HG03575 (cell line): Measurements from ENCODE around the gene CNIH4.
"Not testable (repeated sequence)": the region's sequence is repeated elsewhere in the genome, so short reads cannot be mapped to it uniquely, and the experiment has no call there.

Source experiments
- ATAC-seq: cut with Tn5 transposase; IDR thresholded peaks from one replicate; pipeline ENCODE4 v1.9.1; 2021; ENCODE audit not compliant: unreplicated experiment, insufficient number of reproducible peaks, low FRiP score; ENCODE audit errors: extremely low read depth

The CNIH4 gene

DNA sequence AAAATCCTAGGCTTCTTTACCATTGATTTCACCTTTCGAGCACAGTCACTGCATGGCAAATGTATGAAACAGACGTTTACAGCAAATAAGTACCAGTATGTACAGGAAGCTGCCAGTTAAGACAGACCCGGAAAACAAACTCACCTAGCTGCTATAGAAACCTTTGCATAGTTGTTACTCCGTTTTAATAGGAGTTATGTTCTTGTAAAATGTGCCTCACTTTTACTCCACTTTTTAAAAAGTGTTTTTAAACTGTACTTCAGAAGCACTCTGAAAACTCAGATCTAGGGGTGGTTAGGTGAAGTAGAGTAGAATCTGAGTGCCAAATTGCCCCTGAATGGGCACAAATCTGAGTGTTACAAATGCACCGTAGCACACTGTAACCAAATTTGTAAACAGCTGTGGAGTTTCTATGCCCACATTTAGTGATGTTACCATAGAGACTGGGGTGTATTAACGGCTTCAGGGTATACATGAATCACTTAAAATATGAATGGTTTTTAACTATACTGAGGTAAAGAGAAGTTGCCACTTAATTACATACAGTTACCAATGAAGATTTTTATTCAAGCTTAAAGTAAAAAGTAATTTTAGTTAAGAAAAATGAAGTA is 30.7 kb downstream of the CNIH4 start:
- no peak for ATAC-seq

DNA sequence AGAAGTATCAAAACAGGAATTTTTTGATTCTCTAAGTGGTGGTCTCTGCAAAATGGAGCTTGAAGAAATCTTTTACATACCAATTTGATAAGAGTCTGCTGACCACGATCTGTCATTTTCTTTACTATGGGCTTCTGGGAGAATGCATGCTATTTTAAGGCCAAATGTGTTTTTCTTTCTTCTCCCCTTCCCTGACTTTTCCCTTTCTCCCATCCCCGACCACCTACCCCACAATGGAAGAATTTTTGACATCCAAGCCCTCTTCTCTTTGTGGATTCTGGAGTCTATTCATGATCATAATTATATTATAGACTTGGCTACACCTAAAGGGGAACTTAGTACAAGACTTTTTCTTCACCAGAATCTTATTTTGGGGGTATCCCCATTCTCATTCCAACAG is 31.3 kb downstream of the CNIH4 start:
- no peak for ATAC-seq

DNA sequence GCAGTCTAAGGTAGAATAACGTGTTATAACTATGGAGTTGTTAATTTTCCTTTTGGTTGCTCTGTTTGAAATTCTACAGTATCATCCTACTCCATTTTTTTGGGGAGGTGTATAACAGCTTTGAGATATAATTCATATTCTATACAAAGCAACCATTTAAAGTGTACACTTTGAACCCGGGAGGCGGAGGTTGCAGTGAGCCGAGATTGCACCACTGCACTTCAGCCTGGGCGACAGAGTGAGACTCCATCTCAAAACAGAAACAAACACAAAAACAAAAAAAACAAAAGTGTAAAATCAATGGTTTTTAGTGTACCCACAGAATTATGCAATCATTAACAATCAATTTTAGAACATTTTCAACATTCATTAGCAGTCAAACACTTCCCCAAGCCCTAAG is 33.8 kb downstream of the CNIH4 start:
- ATAC-seq: no peak

DNA sequence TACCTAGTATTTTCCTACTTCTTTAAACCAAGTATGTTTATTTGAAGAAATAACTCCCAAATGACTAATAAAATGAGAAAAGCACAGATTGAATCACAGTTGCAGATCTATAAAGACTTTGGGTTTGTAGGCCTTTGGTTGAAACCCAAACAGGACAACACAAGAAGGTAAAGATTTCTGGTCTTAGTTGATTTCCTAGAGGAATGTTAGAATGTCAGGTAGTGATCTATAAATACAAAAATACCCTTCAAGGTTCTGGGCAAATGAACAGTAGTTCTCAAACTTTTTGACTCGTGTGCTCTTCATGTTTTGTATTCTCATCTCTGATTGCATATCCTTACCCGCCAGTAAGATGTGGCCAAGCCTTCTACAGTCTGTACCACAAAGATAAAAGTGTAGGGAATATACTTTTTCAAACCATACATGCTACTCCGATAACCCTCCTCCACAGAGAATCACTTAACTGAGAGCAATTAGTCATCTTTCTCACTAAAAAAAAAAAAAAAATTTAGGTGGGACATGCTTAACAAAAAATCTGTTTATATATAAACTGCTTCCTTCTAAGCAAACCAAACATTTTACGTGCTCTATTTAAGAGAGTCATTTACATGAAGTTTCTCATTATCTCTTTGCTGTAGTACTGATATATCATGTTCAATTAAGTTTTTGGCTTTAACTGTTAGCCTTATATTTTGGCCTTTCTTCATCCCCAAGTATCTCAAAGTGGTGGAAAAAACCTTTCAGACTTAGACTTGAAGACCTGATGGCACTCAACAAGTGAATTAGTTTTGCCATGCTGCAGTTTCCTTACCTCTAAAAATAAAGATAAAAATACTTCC is 36.0 kb downstream of the CNIH4 start:
- ATAC-seq: no peak

DNA sequence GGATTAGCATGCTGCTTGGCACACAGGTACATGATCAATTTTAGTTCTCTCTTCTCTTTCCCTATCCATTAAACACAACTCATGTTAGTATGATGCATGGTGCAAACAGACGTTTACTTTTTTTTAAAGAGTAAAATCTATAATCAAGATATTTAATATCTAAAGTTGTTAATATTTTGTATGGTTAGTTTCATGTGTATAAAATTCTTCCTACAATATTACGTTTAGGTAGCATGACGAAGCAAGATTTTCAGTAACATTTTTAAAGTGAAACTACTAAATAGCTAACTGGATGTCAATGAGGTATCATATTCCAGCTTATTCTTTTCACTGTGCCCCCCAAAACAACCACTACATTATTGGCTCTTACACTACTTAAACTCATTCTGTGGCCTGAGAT is 36.6 kb downstream of the CNIH4 start:
- ATAC-seq: no peak

DNA sequence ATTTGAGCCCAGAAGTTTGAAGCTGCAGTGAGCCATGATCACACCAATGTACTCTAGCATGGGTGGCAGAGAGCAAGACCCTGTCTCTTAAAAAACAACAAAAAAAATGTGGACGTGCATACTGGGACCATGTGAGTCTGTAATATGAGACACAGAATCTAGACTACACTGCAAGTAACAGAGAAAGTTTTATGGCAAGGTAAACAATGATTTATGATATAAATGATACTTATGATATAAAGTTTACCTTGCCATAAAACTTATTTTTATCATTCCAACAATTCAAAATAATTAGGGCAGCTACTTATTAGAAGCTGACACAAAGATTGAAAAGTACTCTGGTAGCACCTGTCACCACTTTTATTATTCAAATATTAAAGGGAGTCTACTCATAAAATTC is 43.2 kb downstream of the CNIH4 start:
- ATAC-seq: no peak

DNA sequence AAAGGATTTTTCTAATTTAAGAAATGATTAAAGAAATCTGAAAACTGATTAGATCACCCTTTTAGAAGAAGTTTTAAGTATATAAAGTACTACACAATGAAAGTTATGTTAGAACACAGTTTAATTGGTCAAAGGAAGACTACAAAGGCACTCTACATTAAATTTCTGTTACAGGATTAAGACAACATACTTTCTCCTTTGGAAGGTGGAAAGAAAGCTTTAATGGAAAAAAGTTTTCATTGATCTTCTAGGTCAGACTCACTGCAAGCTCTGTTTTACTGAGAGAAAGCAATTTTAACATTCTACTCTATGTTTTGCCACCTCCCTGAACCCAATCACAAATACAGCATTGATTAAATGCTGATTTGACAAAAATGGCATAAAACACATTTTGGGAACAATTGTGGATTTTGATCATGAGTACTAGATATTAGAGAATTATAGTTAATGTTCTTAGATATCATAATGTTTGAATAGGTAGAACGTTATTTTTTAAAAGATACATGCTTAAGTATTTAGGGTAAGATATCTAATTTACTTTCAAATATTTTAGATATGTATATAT is 45.9 kb downstream of the CNIH4 start:
- no peak for ATAC-seq

DNA sequence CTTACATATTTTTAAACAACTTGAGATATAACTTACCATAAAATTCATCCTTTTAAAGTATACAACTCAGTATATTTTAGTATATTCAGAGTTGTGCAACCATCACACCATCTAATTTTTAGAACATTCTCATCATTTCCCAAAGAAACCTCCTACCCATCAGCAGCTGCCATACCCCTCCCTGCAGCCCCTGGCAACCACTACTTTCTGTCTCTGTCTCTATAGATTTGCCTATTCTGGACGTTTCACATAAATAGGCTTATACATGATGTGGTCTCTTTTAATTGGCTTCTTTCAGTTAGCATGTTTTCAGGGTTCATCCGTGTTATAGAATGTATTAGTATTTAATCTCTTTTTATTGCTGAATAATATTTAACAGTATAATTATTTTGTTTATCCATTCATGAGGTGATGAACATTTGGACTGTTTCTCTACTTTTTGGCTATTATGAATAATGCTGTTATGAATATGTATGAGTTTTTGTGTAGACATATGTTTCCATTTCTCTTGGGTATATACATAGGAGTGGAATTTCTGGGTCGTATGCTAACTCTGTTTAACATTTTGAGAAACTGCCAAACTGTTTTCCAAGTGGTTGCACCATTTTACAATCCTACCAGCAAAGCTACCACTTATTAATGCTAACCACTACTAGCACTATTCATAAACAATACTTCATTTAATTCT is 48.4 kb downstream of the CNIH4 start:
- no peak for ATAC-seq

DNA sequence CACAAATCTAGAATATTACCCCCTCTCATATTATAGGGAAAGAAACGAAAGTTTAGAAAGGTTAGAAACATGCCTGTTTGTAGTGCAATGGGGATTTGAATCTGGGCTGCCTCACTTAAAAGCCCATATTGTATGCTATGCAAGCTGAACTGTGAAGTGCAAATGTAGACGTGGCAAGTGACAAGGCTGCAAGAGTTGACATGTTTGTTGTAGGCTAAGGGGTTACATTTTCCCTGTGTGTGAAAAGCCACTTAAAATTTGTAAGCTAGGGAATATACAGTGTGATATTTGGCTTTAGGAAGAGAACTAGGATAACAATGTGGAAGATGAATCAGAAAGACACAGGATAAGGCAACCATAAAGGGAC is 48.9 kb downstream of the CNIH4 start:
- ATAC-seq: no peak

DNA sequence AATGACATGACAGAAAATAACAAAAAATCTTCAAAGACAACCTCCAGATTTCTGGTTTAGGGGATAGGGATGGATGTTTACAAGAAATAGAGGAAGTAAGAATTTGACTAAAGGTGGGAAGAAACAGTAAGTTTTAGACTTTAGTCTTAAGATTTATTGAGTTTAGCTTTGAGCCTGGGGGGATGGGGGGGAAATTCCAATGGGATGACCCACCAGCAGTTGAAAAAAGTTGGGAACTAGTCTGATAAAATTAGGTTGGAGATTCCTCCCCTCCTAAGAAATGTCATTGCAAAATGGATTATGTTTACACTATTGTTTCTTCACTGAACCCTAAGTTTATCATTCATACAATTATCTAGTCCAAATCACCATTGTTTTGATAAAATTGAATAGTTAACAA is 49.5 kb downstream of the CNIH4 start:
- ATAC-seq: no peak

DNA sequence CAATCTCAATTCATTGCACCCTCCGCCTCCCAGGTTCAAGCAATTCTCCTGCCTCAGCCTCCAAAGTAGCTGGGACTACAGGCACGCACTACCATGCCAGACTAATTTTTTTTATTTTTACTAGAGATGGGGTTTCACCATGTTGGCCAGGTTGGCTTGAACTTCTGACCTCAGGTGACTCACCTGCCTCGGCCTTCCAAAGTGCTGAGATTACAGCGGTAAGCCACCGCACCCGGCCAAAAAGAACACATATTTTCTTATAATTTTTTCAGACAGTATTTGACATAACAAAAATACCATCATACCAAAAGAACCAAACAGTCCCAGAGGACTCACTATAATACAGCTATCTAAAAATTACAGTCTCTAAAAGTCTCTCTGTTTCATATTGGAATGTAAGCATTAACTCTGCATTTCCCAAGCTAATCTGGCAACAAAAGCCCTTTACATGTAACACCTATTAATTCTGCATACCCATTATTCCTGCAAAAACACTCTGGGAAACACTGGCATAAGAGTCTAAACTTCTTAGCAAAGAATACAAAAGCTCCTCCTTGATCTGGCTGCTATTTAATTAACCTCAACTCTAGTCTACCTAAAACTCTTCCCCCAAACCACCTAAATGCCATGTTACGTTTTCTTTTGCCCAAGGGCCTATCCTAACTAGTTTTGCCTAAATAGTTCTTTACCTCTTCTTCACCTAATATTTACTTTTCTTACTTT is 51.1 kb downstream of the CNIH4 start:
- no peak for ATAC-seq

DNA sequence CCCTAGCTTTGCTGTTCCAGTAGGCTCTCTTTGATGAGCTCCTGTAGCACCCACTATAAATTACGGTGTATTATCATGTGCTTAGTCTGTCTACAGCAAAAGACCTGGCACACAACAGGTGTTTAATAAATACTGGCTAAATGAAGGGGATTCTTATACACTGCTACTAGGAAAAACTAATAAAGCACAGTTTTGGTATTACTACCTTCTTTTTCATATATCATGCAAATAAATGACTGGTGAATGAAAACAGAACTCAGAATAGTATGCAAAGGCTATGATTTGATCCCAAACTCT is 51.6 kb downstream of the CNIH4 start:
- ATAC-seq: no peak

DNA sequence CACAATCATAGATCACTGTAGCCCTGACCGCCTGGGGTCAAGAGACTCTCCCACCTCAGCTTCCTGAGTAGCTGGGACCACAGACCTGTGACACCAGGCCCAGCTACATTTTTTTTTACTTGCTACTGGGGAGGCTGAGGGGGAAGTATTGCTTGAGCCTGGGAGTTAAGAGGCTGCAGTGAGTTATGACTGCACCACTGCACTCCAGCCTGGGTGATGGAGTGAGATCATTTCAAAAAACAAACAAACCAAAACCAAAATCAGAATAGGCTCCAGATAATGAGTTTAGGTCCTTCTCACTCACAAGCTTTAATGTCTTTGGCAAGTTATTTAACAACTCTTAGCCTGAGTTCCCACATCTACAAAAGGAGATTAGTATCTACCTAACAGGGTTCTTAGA is 55.1 kb downstream of the CNIH4 start:
- ATAC-seq: no peak

DNA sequence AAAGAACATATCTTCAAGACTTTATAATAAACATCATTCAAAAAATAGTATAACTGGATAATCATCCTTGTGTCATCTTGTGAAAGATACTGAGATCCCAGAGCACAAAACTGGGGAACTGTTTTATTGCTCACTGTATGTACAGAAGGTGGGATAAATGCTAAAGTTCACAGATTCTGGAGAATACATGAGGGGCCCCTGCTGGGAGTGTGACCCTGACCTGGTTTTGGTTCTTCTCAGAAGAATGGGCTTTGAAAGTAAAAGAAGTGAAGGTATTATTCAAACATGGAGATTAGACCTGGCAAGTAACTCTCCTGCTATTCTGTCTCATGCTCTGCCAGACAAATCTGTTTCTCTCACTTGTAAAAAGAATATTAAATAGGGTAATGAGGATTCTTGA is 63.4 kb downstream of the CNIH4 start:
- ATAC-seq: no peak

DNA sequence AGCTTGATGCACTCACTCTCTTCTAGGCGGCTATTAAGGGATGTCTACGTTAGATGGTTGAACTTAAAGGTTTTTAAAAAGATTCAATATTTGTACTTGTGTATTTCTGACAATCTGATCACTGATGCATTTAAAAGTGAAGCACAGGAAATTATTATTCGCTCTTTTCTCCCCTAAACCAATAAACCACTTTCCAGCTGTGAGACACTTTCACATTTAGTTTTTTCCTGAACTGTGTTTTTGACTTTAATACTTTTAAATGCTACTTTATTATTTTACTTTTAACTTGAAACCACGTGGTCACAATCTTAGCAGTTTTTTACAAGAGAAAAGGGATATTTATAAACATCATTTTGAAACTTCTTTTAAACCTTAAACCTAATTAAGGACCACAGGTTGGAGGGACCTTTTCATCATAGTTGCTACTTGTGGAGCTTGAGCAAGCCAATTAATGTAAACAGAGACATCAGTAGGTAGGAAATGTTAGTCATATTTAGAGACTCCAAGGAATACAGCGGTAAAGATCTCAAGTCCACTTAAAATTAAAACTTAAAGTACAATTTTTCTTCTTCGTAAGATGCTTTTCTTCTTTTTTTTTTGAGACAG is 68.7 kb downstream of the CNIH4 start:
- ATAC-seq: no peak

DNA sequence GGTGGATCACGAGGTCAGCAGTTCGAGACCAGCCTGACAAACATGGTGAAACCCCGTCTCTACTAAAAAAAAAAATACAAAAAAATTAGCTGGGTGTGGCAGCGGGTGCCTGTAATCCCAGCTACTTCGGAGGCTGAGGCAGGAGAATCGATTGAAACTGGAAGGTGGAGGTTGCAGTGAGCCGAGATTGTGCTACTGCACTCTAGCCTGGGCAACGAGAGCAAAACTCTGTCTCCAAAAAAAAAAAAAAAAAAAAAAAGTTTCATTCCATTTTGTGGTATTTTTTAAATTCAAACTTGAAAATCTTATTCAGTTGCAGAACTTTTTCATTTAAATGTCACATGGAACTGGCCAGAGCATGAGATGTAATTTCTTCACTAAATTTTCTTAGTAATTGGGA is 70.2 kb downstream of the CNIH4 start:
- ATAC-seq: not testable (repeated sequence)

DNA sequence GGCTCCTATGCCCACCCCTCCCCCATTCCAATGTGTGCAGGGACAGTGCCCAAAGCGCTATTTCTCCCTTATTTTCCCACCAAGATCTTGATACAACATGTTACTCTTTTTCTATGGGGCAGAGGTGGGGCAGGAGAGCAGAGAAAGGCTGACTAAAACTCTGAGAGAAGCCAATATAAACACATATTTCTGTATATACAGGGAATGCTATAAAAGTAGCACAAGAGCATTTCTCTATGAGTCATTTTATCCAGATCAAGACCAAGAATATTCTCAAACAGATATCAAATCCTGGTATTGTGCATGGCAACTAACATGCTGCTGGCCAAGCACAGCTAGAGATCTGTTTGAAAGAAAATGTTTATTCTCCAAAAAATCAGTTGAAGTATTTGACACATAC is 70.7 kb downstream of the CNIH4 start:
- no peak for ATAC-seq

DNA sequence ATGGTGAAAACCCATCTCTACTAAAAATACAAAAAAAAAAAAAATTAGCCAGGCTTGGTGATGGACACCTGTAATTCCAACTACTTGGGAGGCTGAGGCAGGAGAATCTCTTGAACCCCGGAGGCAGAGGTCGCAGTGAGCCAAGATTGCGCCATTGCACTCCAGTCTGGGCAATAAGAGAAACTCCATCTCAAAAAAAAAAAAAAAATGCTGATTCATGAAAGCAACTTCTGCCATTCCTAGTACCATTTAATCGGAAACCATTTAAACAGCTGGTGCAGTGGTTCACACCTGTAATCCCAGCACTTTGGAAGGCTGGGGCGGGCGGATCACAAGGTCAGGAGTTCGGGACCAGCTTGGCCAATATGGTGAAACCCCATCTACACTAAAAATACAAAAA is 72.0 kb downstream of the CNIH4 start:
- not testable (repeated sequence) for ATAC-seq
